Keratinocyte (primary cell): ENCODE data around the gene HRH3.

Experiments
- CTCF ChIP-seq, 3 experiments: IDR thresholded peaks in 1 of 3; conservative IDR thresholded peaks in 1 of 3; optimal IDR thresholded peaks in 1 of 3; 2 replicates in 2 of 3; 3 replicates in 1 of 3; pipeline versions ENCODE3 to v1.5.1; 2011; ENCODE audit warnings: low read length in 3 of 3, mild to moderate bottlenecking in 3 of 3, moderate library complexity in 2 of 3, control low read depth in 1 of 3, inconsistent platforms in 1 of 3; ENCODE audit not compliant: insufficient read depth in 2 of 3; ENCODE audit errors: extremely low read depth in 1 of 3
- EZH2 ChIP-seq: IDR thresholded peaks from one replicate; pipeline ENCODE4 v1.6.1; 2012; ENCODE audit warnings: inconsistent platforms, mild to moderate bottlenecking, low read length, moderate library complexity

DNA sequence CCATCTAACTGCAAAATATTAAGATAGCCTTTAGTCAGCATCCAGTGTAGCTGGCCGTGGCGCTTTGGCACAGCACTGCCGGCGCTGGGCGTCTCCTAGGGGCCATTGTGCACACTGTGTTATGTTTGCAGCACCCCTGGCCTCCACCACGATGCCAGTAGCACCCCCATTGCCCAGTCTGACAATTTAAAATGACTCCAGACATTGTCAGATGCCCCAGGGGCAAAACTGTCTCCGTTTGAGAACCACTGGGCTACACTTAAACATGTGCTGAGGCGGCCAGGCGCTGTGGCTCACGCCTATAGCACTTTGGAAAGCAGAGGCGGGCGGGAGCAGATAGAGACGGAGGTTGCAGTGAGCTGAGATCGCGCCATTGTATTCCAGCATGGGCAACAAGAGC, 43.2 kb downstream of the HRH3 start:
- TF ChIP-seq CTCF (optimal IDR thresholded peaks at IDR 0.05 in 1 of 3, IDR thresholded peaks at IDR 0.05 in 1 of 3, conservative IDR thresholded peaks at IDR 0.05 in 1 of 3; ENCODE audit: extremely low read depth in 1 of 3, insufficient read depth in 2 of 3, low read length in 3 of 3), result no peak
- TF ChIP-seq EZH2, result no peak
